Measurements from ENCODE around the gene SNIP1.
"Not testable (repeated sequence)": the region's sequence is repeated elsewhere in the genome, so short reads cannot be mapped to it uniquely, and the experiment has no call there.

Gene SNIP1

DNA sequence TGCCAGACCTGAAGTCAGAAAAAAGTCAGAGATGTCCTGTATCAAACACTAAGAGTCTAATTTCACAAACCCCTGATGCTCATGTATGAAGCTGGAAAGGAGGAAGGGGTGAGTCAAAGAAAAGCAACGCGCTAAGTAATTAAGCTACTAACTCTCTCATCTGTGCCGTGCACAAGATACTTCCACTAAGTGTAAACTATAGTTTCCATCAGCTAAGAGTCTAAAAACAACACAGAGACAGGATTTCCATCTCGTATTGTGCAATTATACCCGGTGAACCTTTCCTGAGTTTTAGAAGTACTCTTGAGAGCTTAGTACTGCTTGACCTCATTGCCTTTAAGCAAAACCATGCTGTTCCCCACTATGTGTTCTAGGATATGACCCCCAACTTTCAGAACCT lies 21.6 kb upstream of the SNIP1 start:
- Histone ChIP-seq H4K20me1 (peaks cover 20% of the 10 kb centered on the region; the same call in 1 of the 2 replicates), H3K4me2 (no peak overlapping the region), H3K9ac (no peak overlapping the region), H3K27me3 (no peaks in the 10 kb centered on the region), H3K9me3 (no peaks in the 10 kb centered on the region), H3K36me3 (peaks cover 100% of the 10 kb centered on the region), H3K27ac (no peak overlapping the region), H3K4me3 (no peak overlapping the region), H3K4me1 (no peaks in the 10 kb centered on the region)
- no peak for TF ChIP-seq Cebpa-rat (IDR thresholded peaks at IDR 0.05)

DNA sequence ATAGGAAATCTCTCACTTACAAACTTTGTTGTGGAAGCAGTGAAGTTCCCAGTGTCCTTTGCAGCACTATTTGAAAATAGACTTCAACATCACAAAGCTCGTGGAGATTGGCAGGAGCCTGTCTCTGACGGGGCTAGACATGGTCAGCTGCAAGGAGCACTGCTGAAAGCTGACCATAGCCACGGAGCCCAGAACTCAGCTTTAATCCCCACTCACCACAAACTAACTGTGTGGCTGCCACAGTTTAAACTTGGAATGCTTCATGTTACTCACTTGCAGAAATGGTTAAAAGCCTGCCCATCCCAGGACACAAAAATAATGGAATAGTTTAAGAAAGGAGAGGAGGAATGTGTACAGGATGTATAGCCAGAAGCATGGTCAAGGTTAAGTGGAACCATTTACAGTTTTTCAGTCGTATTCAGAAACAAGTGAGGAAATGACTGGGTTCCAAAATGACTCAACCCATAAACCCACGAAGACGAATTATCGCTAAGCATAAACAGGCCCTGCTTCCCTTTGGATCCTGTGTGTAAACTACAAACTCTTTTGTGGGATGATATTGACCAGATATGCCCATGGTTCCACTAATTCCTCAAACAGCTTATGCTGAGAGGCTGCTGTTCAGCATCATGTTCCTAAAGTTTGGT lies 20.9 kb upstream of the SNIP1 start:
- Histone ChIP-seq H3K4me2 (no peak overlapping the region), H3K27me3 (no peaks in the 10 kb centered on the region), H3K27ac (no peak overlapping the region), H3K4me3 (no peak overlapping the region), H3K36me3 (peaks cover 100% of the 10 kb centered on the region), H3K9me3 (no peaks in the 10 kb centered on the region), H4K20me1 (peaks cover 12% of the 10 kb centered on the region; the same call in 1 of the 2 replicates), H3K4me1 (no peaks in the 10 kb centered on the region), H3K9ac (no peak overlapping the region)
- TF ChIP-seq Cebpa-rat (IDR thresholded peaks at IDR 0.05): no peak

DNA sequence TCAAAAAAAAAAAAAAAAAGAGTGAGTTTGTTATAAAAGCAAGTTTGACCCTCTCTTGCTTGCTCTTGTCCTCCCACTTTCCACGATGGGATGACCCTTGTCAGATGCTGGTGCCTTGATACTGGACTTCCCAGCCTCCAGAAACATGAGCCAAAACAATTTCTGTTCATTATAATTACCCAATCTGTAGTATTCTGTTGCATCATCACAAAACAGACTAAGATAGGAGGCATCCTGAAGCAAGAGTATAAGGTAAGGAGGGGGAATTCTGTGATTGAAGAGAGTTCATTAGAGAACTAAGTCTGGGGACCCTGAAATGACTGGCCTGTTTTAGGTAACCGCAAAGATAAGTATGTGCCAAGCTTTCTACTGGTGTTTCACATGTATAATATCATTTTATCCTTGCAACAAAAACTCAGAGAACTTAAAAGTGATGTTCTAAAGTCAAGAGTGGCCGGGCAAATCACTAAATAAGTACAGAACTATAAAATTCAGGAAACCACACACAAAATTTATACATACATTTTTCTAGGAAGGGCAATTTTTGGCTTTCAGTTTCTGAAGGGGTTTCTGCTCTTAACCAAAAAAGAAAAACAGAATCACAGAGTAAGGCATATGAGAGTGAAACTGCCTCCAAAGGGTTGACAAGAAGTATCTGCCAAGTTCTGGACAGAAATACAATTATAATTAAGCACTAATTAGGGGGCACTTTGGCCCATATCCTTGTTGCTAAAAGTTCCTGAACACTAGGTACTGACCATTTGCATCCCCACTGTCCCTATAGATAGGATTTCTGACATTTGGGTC lies 16.6 kb upstream of the SNIP1 start:
- H3K36me3 ChIP-seq: peaks cover 100% of the 10 kb centered on the region
- no peak overlapping the region for H3K9ac ChIP-seq
- no peaks in the 10 kb centered on the region for H4K20me1 ChIP-seq
- no peak overlapping the region for H3K4me3 ChIP-seq
- H3K27ac ChIP-seq: no peak overlapping the region
- TF ChIP-seq Cebpa-rat (IDR thresholded peaks at IDR 0.05): no peak
- no peaks in the 10 kb centered on the region for H3K4me1 ChIP-seq
- no peak overlapping the region for H3K4me2 ChIP-seq
- H3K27me3 ChIP-seq: no peaks in the 10 kb centered on the region
- H3K9me3 ChIP-seq: no peaks in the 10 kb centered on the region

DNA sequence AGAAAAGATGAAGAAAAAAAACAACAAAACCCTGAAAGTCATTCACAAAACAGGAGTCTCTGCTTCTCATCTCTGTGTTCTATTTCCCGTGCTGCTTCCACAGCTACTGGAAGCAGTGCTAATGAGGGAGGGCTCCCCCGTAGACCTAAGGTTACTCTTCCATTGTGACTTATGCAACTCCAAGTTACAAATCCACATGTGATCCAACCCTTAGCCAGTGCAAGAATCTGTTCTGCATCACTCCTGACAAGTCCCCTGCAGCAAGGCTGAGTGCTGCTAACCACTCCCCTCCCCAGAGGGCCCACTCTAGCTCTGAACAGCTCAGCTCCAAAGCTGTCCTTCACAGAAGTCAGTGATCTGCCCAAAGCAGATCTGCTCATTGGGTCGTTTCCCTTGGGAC lies 12.9 kb upstream of the SNIP1 start:
- H3K27me3 ChIP-seq: no peaks in the 10 kb centered on the region
- H3K4me2 ChIP-seq: no peak overlapping the region
- no peak overlapping the region for H3K9ac ChIP-seq
- 0 out of 2 replicates have a peak, but pooled peaks cover 7% of the 10 kb centered on the region for H4K20me1 ChIP-seq
- H3K4me3 ChIP-seq: no peak overlapping the region
- H3K36me3 ChIP-seq: peaks cover 99% of the 10 kb centered on the region
- TF ChIP-seq Cebpa-rat (IDR thresholded peaks at IDR 0.05): no peak
- no peak overlapping the region for H3K27ac ChIP-seq
- H3K4me1 ChIP-seq: no peaks in the 10 kb centered on the region
- H3K9me3 ChIP-seq: no peaks in the 10 kb centered on the region

DNA sequence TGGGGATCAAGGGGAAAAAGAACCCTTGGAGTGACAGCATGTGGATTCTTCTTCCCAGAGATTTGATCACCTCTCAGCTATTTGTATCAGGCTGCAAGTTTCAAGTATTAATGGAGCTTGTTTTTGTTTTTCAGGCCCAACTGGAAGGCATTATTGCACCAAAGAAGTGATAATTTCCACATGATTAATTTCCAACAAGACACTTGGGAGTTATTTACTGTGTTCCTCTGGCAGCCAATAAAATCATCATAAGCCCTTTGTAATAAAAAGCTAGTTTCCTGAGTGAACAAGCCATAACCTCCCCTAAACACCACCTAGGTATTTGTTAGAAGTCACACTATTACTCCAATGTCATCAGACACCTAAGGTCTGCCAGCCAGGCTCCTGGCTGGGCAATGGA lies 10.8 kb upstream of the SNIP1 start:
- no peaks in the 10 kb centered on the region for H3K27me3 ChIP-seq
- H3K36me3 ChIP-seq: peaks cover 87% of the 10 kb centered on the region
- H4K20me1 ChIP-seq: 0 out of 2 replicates have a peak, but pooled peaks cover 7% of the 10 kb centered on the region
- H3K9ac ChIP-seq: no peak overlapping the region
- H3K4me3 ChIP-seq: no peak overlapping the region
- no peaks in the 10 kb centered on the region for H3K9me3 ChIP-seq
- no peak overlapping the region for H3K4me2 ChIP-seq
- H3K4me1 ChIP-seq: no peaks in the 10 kb centered on the region
- H3K27ac ChIP-seq: no peak overlapping the region
- TF ChIP-seq Cebpa-rat (IDR thresholded peaks at IDR 0.05): no peak

DNA sequence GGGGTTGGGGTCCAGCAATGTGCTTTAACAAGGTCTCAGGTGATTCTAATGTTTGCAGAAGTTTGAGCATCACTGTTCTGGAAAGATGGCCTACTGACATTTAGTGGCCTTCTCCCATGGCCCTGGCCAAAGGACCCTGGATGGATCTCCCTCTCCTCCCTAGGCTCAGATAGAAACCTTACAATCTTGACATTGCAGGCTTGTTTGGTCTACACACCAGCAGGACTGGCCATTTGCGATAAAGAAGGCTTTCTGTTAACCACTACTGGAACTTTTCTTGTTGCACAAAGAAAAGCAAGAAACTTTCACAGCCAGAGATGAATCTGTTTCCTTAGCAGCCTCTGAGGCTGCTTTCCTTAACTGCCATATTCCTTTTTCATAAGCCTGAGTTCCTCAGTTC lies 8.9 kb upstream of the SNIP1 start:
- H3K36me3 ChIP-seq: peaks cover 67% of the 10 kb centered on the region

DNA sequence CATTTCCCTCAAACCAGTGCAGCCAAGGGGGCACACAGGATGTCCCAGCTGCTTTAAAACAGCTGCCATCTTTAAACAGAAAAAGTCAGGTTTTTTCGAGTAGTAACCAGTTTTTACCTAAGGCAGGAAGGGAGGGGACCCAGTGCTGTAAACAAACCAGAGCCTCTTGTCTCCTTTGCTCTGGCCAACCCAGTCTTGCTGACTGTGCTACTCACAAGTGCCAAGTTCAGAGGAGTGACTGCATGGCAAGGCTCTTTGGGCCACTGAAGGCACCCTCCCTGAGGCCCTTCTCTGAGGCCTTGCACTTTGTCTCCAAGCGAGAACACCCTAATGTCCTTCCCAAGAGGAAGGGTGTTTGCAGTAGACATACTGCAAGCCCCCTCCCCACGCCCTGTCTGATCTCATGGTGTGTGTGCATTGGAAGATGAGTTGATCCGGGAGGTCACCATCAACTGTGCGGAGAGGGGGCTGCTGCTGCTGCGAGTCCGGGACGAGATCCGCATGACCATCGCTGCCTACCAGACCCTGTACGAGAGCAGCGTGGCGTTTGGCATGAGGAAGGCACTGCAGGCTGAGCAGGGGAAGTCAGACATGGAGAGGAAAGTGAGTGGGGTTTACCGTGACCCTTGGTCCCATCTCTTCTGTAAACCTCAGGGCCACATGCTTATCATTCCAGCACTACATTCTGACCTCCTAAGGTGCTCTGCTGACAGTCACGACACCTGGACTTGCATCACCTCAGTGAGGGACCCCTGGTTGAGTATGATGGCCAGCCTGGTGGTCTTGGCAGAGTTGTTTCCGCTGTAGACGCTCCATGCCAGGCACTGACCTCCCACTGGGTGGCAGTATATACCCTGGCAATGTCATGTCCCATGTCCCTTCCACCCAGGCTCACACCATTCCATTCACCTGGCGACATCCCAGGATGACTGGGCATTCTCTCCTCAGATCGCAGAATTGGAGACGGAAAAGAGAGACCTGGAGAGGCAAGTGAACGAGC lies 7.3 kb upstream of the SNIP1 start:
- Histone ChIP-seq H3K27me3 (no peaks in the 10 kb centered on the region), H3K4me2 (no peak overlapping the region), H3K4me3 (no peak overlapping the region), H3K36me3 (peaks cover 52% of the 10 kb centered on the region), H3K4me1 (peaks cover 7% of the 10 kb centered on the region), H3K9ac (no peak overlapping the region), H4K20me1 (0 out of 2 replicates have a peak, but pooled peaks cover 7% of the 10 kb centered on the region), H3K9me3 (no peaks in the 10 kb centered on the region), H3K27ac (no peak overlapping the region)
- TF ChIP-seq Cebpa-rat (IDR thresholded peaks at IDR 0.05): no peak

More for the DNA sequence above, 8.9 kb upstream of the SNIP1 start:
- no peak overlapping the region for H3K4me2 ChIP-seq
- peaks cover 7% of the 10 kb centered on the region for H3K4me1 ChIP-seq
- H3K9me3 ChIP-seq: no peaks in the 10 kb centered on the region
- no peak overlapping the region for H3K4me3 ChIP-seq
- H3K9ac ChIP-seq: no peak overlapping the region
- no peaks in the 10 kb centered on the region for H3K27me3 ChIP-seq
- no peak for TF ChIP-seq Cebpa-rat (IDR thresholded peaks at IDR 0.05)
- no peak overlapping the region for H3K27ac ChIP-seq
- H4K20me1 ChIP-seq: 0 out of 2 replicates have a peak, but pooled peaks cover 7% of the 10 kb centered on the region

DNA sequence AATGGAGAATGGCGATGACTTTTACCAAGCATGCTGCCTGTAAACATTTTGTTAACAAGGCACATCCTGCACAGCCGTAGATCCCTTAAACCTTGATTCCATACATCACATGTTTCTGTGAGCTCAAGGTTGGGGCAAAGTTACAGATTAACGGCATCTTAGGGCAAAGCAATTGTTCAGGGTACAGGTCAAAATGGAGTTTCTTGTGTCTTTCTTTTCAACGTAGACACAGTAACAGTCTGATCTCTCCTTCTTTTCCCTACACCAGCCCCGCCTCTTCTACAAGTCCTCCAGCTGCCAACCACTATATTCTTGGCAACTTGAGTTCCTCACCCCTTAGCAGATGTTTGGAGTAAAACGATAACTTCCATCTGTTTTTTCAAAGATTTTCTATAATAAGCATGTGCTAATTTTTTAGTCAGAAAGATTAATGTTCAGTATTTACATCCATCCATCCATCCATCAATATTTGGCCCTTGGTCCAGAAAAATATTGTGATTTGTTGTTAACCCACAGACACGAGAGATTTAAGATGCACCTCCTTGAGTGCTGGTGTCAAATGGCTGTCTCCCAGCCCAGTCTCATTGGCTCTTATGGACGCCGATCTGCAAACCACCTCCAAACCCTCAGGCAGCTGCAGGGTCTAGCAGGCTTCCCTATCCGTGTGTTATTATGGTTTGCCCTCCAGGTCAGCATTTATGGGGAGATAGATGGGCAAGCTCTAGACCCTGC lies 6.5 kb upstream of the SNIP1 start:
- Histone ChIP-seq H3K9me3 (no peaks in the 10 kb centered on the region), H3K27me3 (no peaks in the 10 kb centered on the region), H3K4me3 (no peak overlapping the region), H3K36me3 (peaks cover 43% of the 10 kb centered on the region), H3K27ac (no peak overlapping the region), H3K4me1 (peaks cover 7% of the 10 kb centered on the region), H4K20me1 (0 out of 2 replicates have a peak, but pooled peaks cover 6% of the 10 kb centered on the region), H3K9ac (no peak overlapping the region), H3K4me2 (no peak overlapping the region)
- TF ChIP-seq Cebpa-rat (IDR thresholded peaks at IDR 0.05): no peak

DNA sequence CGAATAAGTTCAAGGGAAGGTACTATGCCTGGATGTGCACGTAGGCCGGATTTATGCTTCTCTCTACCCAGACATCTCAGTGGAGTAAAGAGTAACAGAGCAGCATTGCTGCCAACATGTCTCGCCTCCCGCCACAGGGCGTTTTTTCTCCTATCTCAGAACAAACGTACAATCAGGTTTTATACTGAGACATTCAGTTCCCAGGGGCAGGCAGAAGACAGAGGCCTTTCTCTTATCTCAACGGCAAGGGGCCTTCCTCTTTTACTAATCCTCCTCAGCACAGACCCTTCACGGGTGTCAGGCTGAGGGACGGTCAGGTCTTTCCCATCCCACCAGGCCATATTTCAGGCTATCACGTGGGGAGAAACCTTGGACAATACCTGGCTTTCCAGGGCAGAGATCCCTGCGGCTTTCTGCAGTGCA lies 5.9 kb upstream of the SNIP1 start:
- not testable (repeated sequence) for H3K4me2 ChIP-seq, H3K9ac ChIP-seq, H3K4me3 ChIP-seq

More for the DNA sequence above, 5.9 kb upstream of the SNIP1 start:
- H4K20me1 ChIP-seq, H3K27ac ChIP-seq, H3K27me3 ChIP-seq, H3K9me3 ChIP-seq, H3K4me1 ChIP-seq: not testable (repeated sequence)
- peaks cover 37% of the 10 kb centered on the region for H3K36me3 ChIP-seq
